ENCODE results near the gene CLIC3.

The CLIC3 gene

GRCh38 chr9:136975644-136976043 is 20.7 kb downstream of the CLIC3 start:
- TF ChIP-seq, protein P1, sequence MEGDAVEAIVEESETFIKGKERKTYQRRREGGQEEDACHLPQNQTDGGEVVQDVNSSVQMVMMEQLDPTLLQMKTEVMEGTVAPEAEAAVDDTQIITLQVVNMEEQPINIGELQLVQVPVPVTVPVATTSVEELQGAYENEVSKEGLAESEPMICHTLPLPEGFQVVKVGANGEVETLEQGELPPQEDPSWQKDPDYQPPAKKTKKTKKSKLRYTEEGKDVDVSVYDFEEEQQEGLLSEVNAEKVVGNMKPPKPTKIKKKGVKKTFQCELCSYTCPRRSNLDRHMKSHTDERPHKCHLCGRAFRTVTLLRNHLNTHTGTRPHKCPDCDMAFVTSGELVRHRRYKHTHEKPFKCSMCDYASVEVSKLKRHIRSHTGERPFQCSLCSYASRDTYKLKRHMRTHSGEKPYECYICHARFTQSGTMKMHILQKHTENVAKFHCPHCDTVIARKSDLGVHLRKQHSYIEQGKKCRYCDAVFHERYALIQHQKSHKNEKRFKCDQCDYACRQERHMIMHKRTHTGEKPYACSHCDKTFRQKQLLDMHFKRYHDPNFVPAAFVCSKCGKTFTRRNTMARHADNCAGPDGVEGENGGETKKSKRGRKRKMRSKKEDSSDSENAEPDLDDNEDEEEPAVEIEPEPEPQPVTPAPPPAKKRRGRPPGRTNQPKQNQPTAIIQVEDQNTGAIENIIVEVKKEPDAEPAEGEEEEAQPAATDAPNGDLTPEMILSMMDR (conservative IDR thresholded peaks at IDR 0.05; ENCODE audit: control insufficient read depth, insufficient read depth, low read depth, low read length): no peak
- no peak overlapping the region for H3K4me3 ChIP-seq (ENCODE audit: control insufficient read depth, low read depth, low read length)
- no peak for DNase-seq (ENCODE audit: low read depth)

- no peak for DNase-seq (ENCODE audit: low read depth)
- no peak overlapping the region for H3K4me3 ChIP-seq (ENCODE audit: control insufficient read depth, low read depth, low read length)
- TF ChIP-seq, protein P1 (conservative IDR thresholded peaks at IDR 0.05; ENCODE audit: control insufficient read depth, insufficient read depth, low read depth, low read length): no peak
Measured at GRCh38 chr9:136974817-136975535, 21.4 kb downstream of the CLIC3 start.

DNA sequence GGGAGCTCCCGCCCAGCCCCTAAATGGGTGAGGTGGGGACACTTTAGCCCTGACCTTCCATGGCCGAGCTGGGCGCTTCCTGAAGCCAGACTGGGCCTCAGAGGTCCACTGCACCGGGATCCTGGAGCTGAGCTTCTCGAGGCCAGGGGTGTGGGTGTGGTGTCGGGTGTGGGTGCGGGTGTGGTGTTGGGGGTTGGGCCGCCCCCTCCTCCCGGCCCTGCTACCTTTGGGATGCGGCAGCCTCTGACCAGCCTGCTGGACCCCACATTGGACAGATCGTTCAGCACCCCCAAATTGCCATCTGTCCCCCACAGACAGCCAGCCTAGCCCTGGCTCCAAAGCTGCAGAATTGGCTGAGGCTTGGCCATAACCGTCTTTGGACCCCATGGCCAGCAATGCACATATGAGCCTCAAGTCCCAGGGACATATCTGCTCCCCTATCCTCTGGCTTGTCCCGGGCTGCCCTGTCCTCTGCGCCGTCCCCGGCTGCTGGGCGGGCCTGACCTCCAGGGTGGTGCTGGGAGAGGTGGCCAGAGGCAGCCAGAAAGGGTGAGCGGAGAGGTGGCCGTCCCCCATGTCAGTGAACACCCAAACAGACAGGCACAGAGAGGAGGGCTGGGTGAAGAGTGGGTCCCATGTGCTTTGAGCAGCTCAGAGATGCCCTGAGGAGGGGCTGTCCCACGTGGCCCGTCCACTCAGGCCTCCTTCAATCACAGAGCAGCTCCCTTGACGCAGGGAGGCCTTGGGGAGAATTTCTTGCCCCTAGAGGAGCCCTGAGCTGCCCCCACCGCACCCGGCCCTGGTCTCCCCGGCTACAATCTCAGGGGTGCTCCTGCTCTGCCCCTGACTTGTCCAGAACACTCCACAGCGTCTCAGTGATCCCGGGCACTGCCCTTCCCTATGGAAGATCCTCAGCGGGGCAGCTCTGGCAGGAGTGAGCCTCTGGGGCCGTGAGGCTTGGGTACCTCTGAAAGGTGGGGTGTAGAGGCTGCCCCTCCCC is 22.4 kb downstream of the CLIC3 start:
- TF ChIP-seq, protein P1 (conservative IDR thresholded peaks at IDR 0.05; ENCODE audit: control insufficient read depth, insufficient read depth, low read depth, low read length): no peak
- DNase-seq (ENCODE audit: low read depth): no peak
- no peak overlapping the region for H3K4me3 ChIP-seq (ENCODE audit: control insufficient read depth, low read depth, low read length)

- TF ChIP-seq, protein P1 (conservative IDR thresholded peaks at IDR 0.05; ENCODE audit: control insufficient read depth, insufficient read depth, low read depth, low read length): no peak
- no peak overlapping the region for H3K4me3 ChIP-seq (ENCODE audit: control insufficient read depth, low read depth, low read length)
- DNase-seq (ENCODE audit: low read depth): no peak
Measured at GRCh38 chr9:136972743-136973142, 23.6 kb downstream of the CLIC3 start.

DNA sequence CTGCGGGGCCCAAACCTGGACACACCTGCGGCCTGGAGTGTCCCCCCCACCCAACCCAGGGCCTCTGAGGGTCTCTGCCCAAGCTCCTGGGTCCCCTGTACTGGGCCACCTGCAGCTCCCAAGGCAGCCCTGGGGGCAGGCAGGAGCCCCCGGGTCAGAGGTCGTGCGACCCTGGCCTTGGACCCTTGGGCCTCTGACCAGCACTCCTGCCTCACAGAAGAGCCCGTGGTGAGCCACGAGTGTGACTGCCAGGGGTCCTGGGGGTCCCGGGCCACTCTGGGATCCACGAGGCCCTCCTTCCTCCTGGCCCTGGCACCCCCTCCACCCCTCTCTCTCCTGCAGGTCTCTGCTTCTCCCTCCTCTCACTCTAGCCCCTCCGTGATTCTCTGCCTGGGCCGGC is 24.0 kb downstream of the CLIC3 start:
- H3K4me3 ChIP-seq (ENCODE audit: control insufficient read depth, low read depth, low read length): no peak overlapping the region
- TF ChIP-seq, protein P1 (conservative IDR thresholded peaks at IDR 0.05; ENCODE audit: control insufficient read depth, insufficient read depth, low read depth, low read length): no peak
- no peak for DNase-seq (ENCODE audit: low read depth)

DNA sequence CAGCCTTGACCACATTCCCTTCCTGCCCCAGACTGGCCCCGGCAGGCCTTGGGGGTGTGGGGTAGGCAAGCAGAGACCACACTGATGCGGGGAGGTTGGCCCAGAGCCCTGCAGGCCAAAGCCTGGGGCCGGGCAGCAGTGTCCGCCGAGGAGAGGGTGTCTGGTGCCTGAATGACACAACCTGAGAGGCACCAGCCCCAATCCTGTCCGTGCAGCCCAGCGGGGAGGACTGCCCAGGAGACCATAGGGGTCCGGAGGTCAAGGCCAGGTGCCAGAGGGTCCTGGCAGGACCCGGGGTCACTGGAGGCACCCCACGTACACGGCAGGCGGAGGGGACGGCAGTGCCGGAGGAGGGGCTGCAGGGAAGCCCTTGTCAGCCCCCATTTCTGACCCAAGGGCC is 24.6 kb downstream of the CLIC3 start:
- DNase-seq (ENCODE audit: low read depth): no peak
- no peak overlapping the region for H3K4me3 ChIP-seq (ENCODE audit: control insufficient read depth, low read depth, low read length)
- TF ChIP-seq, protein P1 (conservative IDR thresholded peaks at IDR 0.05; ENCODE audit: control insufficient read depth, insufficient read depth, low read depth, low read length): no peak

Data from fibroblast of mammary gland (primary cell).